HG03196 (cell line): ENCODE results near the gene NRL.
"Not testable (repeated sequence)": the region's sequence is repeated elsewhere in the genome, so short reads cannot be mapped to it uniquely, and the experiment has no call there.

Experiments
- ATAC-seq: cut with Tn5 transposase; IDR thresholded peaks from one replicate; pipeline ENCODE4 v1.9.1; 2021; ENCODE audit not compliant: unreplicated experiment

Gene NRL

GRCh38 chr14:24127673-24128072 is 12.9 kb upstream of the NRL start:
- no peak for ATAC-seq

DNA sequence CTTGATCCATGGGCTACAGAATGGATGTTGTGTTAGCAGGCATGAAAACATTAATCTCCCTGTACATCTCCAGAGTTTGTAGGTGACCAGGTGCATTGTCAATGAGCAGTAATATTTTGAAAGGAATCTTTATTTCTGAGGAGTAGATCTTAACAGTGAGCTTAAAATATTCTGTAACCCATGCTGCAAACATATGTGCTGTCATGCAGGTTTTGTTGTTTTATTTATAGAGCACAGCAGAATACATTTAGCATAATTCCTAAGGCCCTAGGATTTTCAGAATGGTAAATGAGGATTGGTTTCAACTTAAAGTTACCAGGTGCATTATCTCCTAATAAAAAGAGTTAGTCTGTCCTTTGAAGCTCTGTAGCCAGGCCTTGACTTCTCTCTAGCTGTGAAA is 12.2 kb upstream of the NRL start:
- no peak for ATAC-seq

DNA sequence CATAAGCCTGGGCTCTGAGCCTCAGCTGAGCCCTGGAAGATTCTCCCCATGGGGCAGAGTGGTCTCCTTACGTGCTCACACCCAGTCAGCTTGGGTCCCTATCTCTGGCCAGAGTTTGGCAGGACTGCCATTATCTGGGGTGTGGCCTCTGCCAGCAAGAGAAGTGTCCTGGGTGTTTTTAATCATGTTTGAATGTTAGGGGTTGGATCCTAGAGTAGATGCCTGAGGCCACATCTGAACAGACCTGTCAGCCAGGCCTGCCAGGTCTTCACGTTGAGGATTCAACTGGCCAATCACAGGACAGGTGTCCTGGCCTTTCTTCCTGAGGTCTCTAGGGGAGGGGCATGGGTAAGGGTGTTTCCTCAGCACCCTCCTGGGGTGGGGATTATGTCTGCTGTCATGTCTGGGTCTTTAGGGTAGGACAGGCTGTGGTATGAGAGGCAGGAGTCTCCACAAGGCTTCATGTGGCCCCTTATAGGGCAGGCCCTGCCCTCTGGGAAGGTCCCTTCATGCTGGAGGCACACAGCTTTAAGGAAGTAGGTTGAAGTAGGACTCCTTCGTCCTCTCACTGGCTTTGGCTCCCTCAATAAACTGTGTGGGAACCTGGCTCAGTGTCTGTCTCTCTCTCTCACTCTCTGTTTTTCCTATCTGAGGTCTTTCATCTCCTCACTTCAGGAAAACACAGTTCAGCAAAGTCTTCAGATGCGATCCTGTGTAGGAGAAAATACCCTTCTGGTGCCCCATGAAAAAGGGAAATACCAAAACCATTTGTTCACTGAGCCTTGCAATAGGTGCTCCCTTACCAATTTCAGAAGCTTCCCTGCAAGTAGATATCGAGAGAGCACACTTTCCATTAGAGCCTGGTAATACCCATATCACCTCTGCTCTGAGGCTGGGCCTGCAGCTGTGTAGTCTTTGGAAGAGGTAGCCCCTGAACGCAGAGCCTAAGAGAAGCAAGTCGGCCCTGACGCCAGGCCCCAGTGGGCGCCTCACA is 9.0 kb upstream of the NRL start:
- ATAC-seq, result peak; percentile 45

DNA sequence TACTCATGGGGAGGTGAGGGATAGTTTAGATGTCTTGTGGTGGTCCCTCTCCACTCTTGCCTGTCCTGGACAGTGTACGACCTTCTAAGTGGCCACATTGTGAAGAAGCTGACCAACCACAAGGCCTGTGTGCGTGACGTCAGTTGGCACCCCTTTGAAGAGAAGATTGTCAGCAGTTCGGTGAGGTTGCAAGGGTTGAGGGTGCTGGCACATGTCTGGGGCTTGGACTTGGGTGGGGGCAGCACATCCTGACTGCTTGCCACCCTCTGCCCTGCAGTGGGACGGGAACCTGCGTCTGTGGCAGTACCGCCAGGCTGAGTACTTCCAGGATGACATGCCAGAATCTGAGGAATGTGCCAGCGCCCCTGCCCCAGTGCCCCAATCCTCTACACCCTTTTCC is 8.1 kb upstream of the NRL start:
- no peak for ATAC-seq

DNA sequence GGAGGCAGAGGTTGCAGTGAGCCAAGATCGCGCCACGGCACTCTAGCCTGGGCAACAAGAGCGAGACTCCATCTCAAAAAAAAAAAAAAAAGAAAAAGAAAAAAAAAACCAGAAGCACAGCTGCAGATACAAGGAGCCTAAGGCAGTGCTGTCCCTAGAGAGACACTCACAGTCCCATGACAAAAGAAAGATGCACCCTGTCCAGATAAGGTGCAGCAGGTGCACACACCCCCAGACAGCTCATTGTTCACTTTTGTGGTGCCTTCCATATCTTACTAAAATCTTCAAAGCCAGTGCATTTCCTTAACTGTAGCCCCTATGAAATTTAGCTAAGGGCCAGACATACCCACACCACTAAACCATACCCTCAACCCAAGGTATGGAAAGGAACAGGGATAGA is 7.7 kb upstream of the NRL start:
- ATAC-seq, result no peak

DNA sequence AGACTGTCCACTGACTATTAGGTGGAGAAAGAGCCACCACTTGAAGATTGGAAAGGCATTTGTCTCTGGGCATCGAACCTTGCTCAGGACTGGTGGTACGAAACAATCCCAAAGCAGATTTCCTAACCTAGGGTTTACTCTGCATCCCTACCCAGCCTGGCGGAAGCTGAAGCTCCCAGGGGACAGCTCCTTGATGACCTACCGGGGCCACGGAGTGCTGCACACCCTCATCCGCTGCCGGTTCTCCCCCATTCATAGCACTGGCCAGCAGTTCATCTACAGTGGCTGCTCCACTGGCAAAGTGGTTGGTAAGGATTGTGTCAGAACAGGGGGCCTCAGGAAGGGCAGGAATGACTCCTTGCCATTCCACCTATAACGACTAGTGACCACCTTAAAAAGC is 6.5 kb upstream of the NRL start:
- ATAC-seq, result no peak

DNA sequence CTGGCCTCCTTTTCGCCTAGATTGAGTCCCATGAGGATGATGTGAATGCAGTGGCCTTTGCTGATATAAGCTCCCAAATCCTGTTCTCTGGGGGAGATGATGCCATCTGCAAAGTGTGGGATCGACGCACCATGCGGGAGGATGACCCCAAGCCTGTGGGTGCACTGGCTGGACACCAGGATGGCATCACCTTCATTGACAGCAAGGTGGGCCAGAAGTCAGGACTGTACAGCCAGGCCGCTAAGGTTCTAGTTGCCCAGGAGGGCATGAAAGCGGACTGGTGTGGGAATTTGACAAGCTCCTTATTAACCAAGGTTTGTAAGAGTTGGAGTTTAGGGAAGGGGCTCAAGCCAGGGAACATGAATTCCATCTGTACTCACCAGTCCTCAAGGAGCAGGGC is 4.9 kb upstream of the NRL start:
- no peak for ATAC-seq

- no peak for ATAC-seq
Observed at GRCh38 chr14:24117179-24117578, 2.4 kb upstream of the NRL start.

GRCh38 chr14:24116128-24116814 is 1.5 kb upstream of the NRL start:
- ATAC-seq, result no peak

- ATAC-seq, result no peak
Observed at GRCh38 chr14:24115422-24116127, 826 bp upstream of the NRL start.

DNA sequence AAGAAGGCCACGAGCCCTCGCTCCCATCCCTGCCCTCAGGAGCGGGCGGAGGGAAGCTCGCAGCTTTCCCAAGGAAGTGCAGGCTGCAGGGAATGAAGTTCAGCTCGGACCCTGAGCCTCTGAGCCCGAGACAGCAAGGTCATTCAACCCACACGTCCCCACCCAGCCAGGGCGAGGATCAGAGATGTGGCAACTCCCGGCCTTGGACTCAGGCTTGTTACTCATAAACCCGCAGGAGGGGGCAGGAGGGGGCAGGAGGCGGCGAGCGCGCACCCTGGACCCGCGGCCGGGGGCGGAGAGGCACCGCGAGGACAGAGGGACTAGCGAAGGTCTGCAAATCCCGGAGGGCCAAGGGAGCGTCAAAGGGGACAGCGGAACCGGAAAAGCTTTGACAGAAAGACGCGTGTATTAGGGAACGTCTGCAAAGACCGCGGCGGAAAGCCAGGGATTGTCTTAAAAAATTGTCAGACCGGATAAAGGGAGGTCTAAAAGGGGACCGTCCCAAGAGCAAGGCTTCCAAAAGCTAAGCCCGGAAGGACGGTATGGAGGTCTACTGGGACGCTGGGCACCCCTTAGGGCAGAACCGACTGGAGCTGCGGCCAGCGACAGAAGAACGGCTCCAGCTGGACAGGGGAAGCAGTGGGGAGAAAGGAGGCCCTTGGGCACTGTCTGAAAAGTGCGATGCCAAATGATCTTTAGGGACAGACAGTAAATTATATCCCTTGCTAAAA is 783 bp downstream of the NRL start:
- peak; percentile 34 for ATAC-seq

DNA sequence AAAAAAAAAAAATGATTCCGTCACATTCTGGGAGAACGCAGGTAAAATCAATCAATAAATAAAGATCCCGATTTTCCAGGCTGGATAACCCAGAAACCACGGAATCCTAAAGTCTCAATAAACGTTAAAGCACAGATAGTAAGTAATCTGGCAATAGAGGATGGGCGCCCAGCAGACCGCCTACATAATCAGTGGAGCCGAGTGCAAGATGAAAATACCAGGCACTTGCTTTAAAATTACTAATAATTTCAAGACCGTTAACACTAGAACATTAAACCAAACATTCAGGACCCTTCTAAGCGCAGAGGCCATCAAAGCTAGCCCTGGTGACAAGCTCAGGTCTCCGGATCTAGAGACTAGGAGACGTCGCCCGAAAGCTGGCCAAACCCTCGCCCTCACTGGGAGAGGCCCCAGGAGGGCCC is 1.4 kb downstream of the NRL start:
- ATAC-seq, result no peak

- no peak for ATAC-seq
Observed at GRCh38 chr14:24110523-24110922, 4.2 kb downstream of the NRL start.

DNA sequence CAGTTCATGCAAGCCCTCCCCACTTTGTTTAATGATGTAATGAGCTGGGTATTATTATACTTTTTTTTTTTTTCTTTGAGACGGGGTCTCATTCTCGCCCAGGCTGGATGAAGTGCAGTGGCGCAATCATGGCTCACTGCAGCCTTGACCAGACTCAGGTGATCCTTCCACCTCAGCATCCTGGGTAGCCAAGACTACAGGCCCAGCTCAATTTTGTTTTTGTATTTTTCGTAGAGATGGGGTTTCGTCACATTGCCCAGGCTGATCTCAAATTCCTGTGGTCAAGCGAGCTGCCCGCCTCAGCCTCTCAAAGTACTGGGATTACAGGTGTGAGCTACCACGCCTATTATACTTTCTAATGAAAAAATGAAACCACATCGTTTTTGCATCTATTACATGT is 4.7 kb downstream of the NRL start:
- no peak for ATAC-seq

GRCh38 chr14:24108336-24108874 is 6.3 kb downstream of the NRL start:
- ATAC-seq, result no peak

DNA sequence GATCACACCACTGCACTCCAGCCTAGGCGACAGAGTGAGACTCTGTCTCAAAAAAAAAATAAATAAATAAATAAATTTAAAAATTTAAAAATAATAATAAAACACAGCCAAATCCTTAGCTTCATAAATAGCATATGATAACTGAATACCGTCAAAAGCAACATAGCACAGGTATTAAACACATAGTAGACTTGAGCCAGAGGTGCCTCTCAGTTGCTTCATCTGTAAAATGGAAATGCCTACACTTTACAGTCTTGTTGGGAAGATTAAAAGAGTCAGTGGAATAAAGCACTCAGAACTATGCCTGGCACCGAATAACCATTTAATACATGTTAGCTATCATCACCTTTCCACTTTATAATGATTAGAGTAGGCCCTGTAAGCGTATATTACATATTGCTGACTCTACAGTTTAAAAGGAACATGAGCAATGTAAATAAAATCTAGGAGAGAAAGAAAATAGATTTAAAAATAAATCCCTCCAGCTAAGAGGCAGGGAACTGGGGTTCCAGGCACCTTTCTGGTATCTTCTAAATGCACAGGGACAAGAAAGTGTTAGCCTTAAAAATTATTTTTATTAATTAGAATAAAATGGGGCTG is 8.0 kb downstream of the NRL start:
- ATAC-seq, result no peak

DNA sequence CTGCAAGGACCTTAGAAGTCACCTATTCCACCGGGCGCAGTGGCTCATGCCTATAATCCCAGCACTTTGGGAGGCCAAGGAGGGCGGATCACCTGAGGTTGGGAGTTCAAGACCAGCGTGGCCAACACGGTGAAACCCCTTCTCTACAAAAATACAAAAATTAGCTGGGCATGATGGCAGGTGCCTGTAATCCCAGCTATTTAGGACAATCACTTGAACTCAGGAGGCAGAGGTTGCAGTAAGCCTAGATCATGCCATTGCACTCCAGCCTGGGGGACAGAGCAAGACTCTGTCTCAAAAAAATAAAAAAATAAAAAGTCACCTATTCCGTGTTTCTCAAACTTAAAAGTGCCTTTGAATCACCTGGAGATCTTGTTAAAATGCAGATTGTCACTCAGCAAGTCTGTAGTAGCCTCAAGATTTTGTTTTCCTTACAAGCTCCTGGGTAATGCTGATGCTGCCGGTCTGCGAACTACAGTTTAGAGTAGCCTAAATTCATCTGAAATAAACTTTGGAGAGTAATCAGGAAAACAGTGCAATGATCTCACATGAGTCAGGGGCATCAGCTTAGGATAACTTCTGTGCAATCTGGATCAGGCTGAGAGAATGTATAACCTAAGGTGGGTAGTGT is 9.0 kb downstream of the NRL start:
- not testable (repeated sequence) for ATAC-seq

DNA sequence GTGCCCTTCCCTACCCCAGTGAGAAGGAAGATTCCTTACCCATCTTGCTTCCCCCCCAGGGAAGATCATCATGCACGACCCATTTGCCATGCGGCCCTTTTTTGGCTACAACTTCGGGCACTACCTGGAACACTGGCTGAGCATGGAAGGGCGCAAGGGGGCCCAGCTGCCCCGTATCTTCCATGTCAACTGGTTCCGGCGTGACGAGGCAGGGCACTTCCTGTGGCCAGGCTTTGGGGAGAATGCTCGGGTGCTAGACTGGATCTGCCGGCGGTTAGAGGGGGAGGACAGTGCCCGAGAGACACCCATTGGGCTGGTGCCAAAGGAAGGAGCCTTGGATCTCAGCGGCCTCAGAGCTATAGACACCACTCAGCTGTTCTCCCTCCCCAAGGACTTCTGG is 11.3 kb downstream of the NRL start:
- no peak for ATAC-seq

GRCh38 chr14:24102357-24103048 is 12.2 kb downstream of the NRL start:
- ATAC-seq, result no peak
